Stimulated activated CD4-positive, alpha-beta T cell treated with anti-CD3 and anti-CD28 coated beads, Interleukin-4, amount 100 ng/mL, for 4 hours (primary cell): Measurements from ENCODE around the gene TAF11L2.
"Not testable (repeated sequence)": the region's sequence is repeated elsewhere in the genome, so short reads cannot be mapped to it uniquely, and the experiment has no call there.

Experiments used
- DNase-seq, 2 experiments: peaks; one replicate each; pipeline ENCODE4 v3.0.0-alpha.2; 2020

The TAF11L2 gene

GRCh38 chr5:17528369-17528768 is 30.3 kb downstream of the TAF11L2 start, which contains the start of gene TAF11L6:
Gene TAF11L6 (plus strand): TSS chr5:17528669.
- DNase-seq, result not testable (repeated sequence)
